ENCODE measurements around the gene TRIM47.
A peak's percentile ranks its signal among the peaks of the same experiment; 100 is the strongest.
"Not testable (repeated sequence)": the region's sequence is repeated elsewhere in the genome, so short reads cannot be mapped to it uniquely, and the experiment has no call there.

Gene TRIM47

GRCh38 chr17:75891022-75891604 lies 12.7 kb upstream of the TRIM47 start:
- no peak for DNase-seq

DNA sequence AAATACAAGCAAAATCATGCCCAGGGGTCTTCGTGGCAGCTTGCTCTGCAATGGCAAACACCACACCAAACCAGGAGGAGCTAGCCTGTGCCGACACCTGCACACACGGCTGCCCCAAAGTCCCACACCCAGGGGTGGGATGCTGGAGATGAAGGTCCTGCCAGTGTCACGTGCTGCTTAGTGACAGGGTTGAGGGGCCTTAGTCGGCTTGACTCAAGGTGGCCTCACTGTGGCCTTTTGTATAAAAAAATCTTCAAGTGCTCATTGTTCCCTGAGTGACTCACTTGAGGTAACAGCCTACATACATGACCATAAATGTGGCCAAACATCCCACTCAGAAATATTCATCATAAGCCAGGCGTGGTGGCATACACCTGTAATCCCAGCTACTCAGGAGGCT lies 11.1 kb upstream of the TRIM47 start:
- no peak for DNase-seq

DNA sequence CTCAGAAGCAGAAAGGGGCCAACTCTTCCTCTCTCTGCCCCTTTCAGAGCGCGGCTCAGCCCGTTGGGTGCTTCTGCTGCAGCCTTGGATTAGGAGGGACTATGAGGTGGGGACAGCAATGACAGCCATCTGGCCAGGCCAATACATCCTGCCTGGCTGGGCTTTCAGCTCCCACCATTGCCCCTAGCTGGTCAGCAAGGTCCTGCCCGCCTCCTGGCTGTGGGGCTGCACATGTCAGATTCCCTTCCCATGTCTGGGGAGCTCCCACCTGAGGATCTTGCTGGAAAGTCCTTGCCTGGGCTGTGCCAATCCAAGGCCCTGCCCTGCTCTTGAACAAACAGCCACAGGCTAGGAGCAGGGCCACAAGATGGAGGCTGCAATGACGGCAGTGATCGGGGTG lies 10.1 kb upstream of the TRIM47 start:
- no peak for DNase-seq

- DNase-seq, result not testable (repeated sequence)
Observed at GRCh38 chr17:75885860-75886259, 7.5 kb upstream of the TRIM47 start.

DNA sequence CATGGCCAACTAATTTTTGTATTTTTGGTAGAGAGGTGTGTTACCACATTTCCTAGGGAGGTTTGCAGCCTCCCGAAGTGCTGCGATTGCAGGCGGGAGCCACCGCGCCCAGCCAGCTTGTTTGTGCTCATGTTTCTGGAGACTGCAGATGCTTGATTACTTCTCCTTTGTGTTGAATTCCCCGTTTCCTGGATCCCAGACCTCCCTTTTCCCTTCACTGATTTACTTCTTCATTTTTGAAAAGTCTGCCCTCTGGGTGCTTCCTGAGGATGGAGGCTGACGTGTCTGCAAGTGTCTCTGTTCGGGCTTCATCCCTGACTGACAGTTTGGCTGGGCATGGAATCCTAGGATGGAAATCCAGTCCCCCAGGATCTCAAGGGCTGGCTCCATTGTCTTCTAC lies 7.0 kb upstream of the TRIM47 start:
- DNase-seq, result no peak

DNA sequence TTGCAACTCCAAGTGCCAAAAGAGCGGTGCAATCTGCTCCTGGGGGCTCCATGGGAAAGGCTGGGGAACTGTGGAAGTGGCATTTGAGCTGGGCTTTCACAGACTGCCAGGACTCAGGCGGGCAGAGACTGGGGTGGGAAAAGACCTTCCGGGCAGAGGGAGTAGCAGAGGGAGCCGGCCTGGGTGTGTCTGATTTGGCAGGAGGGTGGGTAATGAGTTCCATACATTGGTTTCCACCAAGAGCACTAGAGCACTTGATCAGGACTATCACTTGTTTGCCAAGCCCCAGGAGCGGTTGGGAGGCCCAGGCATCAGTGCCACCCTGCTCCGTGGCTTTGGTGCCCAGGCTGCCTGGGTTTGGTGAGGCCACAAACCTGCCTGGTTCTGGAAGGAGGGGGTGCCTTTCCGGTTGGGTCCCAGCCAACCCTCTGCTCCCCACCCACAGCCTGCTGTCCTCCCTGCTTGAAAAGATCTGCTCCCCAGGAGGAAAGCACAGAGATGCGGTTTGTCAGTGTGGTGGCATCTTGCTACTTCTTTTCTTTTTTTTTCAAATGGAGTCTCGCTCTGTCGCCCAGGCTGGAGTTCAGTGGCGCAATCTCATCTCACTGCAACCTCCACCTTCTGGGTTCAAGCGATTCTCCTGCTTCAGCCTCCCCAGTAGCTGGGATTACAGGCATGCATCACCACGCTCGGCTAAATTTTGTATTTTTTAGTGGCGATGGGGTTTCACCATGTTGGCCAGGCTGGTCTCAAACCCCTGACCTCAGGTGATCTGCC lies 3.5 kb upstream of the TRIM47 start:
- no peak for DNase-seq

GRCh38 chr17:75880266-75880665 lies 1.9 kb upstream of the TRIM47 start:
- no peak for DNase-seq

DNA sequence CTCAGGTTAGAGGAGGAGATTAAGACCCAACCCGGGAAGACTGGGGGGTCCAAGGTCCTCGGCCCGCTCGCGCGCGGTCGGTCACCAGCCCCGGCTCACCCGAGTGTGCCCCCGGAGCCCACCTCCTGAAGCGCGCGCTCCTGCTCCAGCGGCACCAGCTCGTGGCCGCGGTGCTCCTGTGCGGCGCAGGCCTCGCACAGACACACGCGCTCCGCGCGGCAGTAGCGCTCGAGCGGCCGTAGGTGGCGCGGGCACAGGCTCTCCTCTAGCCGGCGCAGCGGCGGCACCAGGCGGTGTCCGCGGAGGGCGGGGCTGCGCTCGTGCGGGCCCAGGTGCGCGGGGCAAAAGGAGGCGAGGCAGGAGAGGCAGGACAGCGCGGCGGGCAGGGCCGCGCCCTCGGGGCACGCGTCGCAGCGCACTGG lies 618 bp downstream of the TRIM47 start:
- peak; percentile 77 for DNase-seq

DNA sequence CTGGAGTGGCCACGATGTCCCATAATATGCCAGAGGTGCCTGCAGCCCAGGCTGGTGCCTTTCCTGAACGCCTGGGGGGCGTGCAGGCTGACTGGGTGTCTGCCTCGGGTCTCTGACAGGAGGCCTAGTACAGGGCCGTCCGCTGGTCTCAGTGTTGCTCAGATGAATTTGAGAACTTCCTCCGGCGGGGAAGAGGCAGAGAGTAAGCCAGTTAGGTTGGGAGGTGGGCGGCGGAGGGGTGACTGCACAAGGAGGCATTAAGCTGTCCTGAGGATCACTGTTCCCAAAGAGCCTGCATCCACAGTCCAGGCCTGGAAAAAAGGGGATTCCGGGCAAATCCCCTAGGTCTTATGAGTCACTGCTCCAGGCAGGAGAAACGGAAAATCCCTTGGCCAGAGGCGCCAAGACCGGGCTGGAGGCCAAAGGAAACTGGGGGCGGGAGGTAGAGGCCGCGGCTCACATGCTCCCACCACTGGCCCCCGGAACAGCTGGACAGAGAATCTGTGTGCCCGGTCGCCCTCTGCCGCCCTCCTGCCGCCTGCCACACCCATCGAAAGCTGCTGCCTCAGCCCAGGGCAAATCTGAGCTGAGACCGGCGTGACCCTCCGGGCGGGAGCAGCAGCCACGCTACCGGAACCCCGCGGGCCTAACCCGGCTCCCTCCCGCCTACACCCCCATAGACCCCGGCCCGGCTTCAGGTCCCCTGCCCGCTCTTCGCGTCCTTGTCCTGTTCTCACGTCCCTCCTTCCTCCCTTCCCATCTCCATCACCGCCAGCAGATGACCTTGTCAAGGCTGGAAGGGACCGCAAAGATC lies 1.2 kb downstream of the TRIM47 start:
- DNase-seq, result peak; percentile 71

GRCh38 chr17:75876190-75876937 lies 2.0 kb downstream of the TRIM47 start:
- DNase-seq, result peak; percentile 82

GRCh38 chr17:75875940-75876189 lies 2.5 kb downstream of the TRIM47 start:
- no peak for DNase-seq

GRCh38 chr17:75875182-75875939 lies 3.0 kb downstream of the TRIM47 start:
- DNase-seq, result no peak

- DNase-seq, result no peak
Observed at GRCh38 chr17:75874323-75875181, 3.8 kb downstream of the TRIM47 start.

GRCh38 chr17:75873587-75874322 lies 4.6 kb downstream of the TRIM47 start:
- DNase-seq, result no peak

GRCh38 chr17:75872434-75873351 lies 5.7 kb downstream of the TRIM47 start:
- DNase-seq, result peak; percentile 46

DNA sequence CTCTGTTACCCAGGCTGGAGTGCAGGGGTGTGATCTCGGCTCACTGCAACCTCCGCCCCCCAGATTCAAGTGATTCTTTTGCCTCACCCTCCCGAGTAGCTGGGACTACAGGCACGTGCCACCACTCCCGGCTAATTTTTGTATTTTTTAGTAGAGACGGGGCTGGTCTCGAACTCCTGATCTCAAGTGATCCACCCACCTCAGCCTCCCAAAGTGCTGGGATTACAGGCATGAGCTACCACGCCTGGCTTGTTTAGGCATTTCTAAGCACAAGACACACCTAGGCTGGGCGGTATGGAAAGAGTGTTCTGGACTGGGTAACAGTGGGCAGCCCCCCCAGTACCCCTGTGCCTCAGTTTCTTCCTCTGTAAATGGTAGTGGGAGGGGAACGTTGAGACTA lies 8.2 kb downstream of the TRIM47 start:
- DNase-seq, result not testable (repeated sequence)

DNA sequence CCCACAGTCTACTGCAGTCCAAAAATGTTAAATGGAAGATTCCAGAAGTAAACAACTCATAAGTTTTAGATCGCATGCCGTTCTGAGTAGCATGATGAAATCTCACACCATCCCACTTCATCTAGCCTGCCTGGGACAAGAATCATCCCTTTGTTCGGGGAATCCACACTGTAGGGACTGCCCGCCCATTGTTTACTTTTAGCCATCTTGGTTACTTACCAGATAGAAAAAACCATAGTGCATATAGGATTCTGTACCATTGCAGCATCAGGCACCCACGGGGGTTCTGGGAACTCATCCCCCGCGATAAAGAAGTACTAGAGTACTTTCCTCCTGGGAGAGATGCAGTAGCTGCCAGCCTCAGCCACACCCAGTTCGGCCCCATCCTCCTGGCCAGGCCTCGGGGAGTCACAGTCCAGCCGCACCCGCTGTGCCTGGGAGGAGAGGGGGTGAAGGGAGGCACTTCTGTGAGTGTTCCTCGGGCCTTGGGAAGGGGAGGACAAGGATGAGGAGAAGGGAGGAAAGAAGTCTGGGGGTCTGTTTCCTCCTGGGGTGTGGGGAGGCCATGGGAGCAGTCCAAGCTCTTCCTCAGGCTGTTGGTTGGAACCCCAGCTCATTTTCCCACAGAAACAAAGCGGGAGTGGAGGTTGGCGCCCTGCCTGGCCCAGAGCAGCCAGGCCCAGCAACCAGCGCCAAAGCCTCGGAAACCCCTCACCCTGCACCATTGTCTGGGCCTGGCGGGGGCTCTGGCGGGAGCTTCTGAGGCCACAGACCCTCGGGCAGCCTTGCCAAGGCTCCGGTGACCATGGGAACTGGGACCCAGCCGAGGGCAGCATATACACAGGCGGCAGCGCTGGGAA lies 8.9 kb downstream of the TRIM47 start:
- no peak for DNase-seq

DNA sequence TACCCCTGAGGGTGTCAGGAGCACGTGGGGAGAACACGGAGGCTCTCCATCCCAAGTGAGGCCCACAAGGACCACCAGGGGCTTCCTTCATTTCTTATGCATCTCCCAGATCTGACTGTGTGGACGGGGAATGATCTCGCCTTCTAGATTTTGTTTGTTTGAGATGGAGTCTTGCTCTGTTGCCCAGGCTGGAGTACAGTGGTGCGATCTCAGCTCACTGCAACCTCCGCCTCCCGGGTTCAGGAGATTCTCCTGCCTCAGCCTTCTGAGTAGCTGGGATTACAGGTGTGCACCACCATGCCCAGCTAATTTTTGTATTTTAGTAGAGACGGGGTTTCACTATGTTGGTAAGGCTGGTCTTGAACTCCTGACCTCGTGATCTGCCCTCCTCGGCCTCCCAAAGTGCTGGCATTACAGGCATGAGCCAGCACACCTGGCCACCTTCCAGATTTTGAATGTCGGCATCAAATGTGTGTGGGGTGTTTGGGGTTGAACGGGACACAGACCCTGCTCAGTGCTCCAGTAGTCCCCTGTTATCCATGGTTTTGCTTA lies 9.6 kb downstream of the TRIM47 start:
- DNase-seq, result not testable (repeated sequence)
